ENCODE data around the gene ACAP2.

- TF ChIP-seq, protein P1, sequence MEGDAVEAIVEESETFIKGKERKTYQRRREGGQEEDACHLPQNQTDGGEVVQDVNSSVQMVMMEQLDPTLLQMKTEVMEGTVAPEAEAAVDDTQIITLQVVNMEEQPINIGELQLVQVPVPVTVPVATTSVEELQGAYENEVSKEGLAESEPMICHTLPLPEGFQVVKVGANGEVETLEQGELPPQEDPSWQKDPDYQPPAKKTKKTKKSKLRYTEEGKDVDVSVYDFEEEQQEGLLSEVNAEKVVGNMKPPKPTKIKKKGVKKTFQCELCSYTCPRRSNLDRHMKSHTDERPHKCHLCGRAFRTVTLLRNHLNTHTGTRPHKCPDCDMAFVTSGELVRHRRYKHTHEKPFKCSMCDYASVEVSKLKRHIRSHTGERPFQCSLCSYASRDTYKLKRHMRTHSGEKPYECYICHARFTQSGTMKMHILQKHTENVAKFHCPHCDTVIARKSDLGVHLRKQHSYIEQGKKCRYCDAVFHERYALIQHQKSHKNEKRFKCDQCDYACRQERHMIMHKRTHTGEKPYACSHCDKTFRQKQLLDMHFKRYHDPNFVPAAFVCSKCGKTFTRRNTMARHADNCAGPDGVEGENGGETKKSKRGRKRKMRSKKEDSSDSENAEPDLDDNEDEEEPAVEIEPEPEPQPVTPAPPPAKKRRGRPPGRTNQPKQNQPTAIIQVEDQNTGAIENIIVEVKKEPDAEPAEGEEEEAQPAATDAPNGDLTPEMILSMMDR (IDR thresholded peaks at IDR 0.05 in 4 of 5, conservative IDR thresholded peaks at IDR 0.05 in 1 of 5) = no peak
- TF ChIP-seq POLR2A (IDR thresholded peaks at IDR 0.05) = no peak
Measured at GRCh38 chr3:195348426-195349115, 94.2 kb downstream of the ACAP2 start.
